ENCODE data around the gene RRAGC.

RRAGC gene

DNA sequence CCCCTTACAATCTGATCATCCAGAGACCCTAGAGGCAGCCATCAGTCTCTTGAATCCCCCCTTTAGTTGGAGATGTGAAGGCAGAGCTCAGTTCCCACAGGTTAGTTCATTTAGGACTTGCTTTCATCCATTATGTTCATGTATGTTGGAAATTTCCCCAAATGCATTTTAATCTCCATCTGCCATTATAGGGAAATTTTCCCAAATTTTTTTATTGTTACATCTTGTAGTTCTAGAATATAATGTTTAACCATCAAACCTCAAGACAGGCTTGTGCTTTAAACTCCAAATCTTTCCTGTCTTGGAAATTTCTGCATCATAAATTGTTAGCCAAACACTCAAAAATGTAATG is 68.4 kb downstream of the RRAGC start:
- TF ChIP-seq NFIC (IDR thresholded peaks at IDR 0.05) (no peak), CEBPB (IDR thresholded peaks at IDR 0.05) (no peak), EP300 (IDR thresholded peaks at IDR 0.05; ENCODE audit: borderline replicate concordance) (no peak)
- TF ChIP-seq, protein P1, sequence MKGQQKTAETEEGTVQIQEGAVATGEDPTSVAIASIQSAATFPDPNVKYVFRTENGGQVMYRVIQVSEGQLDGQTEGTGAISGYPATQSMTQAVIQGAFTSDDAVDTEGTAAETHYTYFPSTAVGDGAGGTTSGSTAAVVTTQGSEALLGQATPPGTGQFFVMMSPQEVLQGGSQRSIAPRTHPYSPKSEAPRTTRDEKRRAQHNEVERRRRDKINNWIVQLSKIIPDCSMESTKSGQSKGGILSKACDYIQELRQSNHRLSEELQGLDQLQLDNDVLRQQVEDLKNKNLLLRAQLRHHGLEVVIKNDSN (IDR thresholded peaks at IDR 0.05) = no peak
- TF ChIP-seq, protein P2, sequence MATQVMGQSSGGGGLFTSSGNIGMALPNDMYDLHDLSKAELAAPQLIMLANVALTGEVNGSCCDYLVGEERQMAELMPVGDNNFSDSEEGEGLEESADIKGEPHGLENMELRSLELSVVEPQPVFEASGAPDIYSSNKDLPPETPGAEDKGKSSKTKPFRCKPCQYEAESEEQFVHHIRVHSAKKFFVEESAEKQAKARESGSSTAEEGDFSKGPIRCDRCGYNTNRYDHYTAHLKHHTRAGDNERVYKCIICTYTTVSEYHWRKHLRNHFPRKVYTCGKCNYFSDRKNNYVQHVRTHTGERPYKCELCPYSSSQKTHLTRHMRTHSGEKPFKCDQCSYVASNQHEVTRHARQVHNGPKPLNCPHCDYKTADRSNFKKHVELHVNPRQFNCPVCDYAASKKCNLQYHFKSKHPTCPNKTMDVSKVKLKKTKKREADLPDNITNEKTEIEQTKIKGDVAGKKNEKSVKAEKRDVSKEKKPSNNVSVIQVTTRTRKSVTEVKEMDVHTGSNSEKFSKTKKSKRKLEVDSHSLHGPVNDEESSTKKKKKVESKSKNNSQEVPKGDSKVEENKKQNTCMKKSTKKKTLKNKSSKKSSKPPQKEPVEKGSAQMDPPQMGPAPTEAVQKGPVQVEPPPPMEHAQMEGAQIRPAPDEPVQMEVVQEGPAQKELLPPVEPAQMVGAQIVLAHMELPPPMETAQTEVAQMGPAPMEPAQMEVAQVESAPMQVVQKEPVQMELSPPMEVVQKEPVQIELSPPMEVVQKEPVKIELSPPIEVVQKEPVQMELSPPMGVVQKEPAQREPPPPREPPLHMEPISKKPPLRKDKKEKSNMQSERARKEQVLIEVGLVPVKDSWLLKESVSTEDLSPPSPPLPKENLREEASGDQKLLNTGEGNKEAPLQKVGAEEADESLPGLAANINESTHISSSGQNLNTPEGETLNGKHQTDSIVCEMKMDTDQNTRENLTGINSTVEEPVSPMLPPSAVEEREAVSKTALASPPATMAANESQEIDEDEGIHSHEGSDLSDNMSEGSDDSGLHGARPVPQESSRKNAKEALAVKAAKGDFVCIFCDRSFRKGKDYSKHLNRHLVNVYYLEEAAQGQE (IDR thresholded peaks at IDR 0.05; ENCODE audit: low read depth) = no peak

DNA sequence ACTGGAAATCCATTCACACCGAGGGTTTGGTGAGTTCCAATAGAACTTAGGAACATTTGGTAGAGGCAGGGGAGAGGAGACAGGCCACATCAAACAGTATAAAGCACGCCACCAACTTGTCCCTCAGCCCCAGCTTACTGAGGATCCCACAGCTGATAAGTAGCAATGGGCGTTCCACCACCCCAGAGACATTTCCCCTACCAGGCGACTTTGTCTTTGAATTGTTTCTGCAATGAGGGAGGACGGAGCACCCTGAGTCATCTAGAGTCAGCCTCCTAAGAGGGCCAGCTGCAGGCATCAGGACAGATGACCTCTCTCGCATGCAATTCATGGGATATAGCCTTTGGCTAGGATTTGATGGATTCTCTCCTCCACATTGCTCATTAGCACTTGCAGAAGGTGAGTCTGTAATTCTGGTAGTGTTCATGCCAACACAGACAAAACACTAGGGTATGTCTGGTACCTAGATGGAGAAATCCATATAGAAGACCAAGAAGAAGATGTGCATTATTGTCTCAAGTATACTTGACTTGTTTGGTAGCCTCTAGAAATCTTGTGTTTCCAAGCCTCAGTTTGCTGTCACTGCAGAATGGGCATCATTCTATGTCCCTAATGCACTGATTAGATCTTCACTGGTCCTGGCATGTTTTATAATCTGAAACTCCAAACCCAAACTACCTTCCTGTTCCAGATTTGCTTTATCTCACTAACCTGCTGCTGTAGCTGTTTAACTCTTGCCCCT is 69.0 kb downstream of the RRAGC start:
- TF ChIP-seq EP300 (IDR thresholded peaks at IDR 0.05; ENCODE audit: borderline replicate concordance) (no peak), CREB1 (IDR thresholded peaks at IDR 0.05; ENCODE audit: low read depth) (no peak), ZBTB7A (IDR thresholded peaks at IDR 0.05; ENCODE audit: low read depth) (no peak), TEAD4 (IDR thresholded peaks at IDR 0.05) (no peak), TAF1 (IDR thresholded peaks at IDR 0.05; ENCODE audit: low read depth) (no peak), YY1 (IDR thresholded peaks at IDR 0.05; ENCODE audit: low read depth) (no peak), NFIC (IDR thresholded peaks at IDR 0.05) (no peak), TCF12 (IDR thresholded peaks at IDR 0.05; ENCODE audit: low read depth) (no peak)
- TF ChIP-seq, protein P2 (IDR thresholded peaks at IDR 0.05; ENCODE audit: low read depth) = no peak

DNA sequence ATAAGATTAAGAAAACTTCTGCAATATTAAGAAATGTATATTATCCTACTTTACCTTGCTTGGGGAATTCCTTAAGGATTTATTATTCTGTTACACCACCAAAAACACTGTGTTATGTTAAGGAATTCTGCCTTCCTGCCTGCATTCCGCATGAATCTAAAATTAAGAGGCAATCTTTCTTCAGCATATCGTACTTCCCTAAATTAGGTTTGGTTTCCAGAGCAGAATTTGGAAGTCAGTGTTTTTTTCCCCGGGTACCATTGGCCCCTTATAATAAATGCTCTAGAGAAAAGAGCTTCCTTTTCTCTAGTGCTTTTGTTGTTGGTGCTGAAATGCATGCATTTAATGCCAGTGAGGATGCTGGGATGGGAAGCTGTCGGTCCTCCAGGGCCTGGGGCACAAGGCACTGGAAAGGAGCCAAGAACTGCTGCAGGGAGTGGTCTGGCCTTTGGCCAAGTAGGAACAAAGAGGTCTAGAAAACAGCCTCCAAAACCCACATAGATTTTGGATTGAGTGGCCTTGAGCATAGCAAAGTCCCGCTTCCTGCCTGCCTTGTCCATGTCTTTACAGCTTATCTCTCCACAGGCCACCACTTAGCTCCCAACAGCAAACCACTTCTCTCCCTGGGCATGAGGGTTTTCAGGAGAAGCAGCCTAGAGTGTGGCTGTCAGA is 69.9 kb downstream of the RRAGC start:
- TF ChIP-seq TAF1 (IDR thresholded peaks at IDR 0.05; ENCODE audit: low read depth) (no peak), CREB1 (IDR thresholded peaks at IDR 0.05; ENCODE audit: low read depth) (no peak), ZBTB7A (IDR thresholded peaks at IDR 0.05; ENCODE audit: low read depth) (no peak), RAD21 (IDR thresholded peaks at IDR 0.05; ENCODE audit: low read depth) (no peak), EP300 (IDR thresholded peaks at IDR 0.05; ENCODE audit: borderline replicate concordance) (no peak), NFIC (IDR thresholded peaks at IDR 0.05) (no peak), YY1 (IDR thresholded peaks at IDR 0.05; ENCODE audit: low read depth) (no peak), TEAD4 (IDR thresholded peaks at IDR 0.05) (no peak), FOXM1 (IDR thresholded peaks at IDR 0.05; ENCODE audit: borderline replicate concordance, low read depth) (no peak), EGR1 (IDR thresholded peaks at IDR 0.05) (no peak), TCF12 (IDR thresholded peaks at IDR 0.05; ENCODE audit: low read depth) (no peak), CEBPB (IDR thresholded peaks at IDR 0.05) (no peak)
- TF ChIP-seq, protein P3, sequence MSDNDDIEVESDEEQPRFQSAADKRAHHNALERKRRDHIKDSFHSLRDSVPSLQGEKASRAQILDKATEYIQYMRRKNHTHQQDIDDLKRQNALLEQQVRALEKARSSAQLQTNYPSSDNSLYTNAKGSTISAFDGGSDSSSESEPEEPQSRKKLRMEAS (IDR thresholded peaks at IDR 0.05) = no peak
- TF ChIP-seq, protein P1 (IDR thresholded peaks at IDR 0.05) = no peak
- TF ChIP-seq, protein P2 (IDR thresholded peaks at IDR 0.05; ENCODE audit: low read depth) = no peak

DNA sequence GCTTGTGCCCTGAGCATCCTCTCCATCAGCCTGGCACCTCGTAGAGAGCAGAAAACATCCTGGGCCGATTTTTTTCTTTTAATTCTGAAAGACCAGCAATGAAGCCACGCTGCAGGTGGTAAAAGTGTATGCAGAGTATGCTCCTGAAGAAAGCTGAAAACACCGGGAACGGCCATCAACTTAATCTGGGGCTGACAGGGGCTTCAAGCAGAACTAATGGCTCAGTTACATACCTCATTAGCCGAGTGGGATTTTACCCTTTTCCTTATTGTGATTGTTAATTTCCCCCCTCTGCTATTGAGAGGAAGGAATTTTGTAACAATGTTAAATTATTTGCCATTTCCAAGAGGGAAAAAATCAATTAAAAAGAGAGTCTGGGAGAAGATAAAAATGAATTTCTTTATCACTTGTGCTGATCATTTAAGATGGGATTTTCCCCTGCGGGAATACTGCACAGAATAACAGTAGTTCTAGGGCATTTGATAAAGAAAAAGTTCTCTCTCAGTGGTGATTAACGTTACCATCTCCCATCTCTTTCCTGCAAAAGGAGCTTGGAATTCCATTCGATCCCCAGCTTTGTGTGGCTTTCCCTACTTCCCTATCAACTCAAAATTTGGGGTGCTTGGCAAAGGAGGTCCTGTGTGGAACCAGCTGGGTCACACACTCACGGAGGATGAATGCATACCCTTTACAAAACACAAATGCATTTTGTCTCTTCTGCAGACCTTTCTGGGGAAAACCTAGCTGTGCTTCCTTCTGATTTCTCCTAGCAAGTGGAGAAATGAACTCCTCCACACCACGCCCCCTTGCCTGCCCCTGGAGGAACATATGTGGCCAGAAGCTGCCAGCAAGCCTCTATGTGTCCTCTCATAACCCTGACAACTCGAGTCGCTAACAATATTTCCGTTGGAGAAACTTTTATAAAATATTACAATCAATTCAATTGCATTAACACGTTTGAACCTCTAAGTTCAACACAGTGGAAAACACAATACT is 70.9 kb downstream of the RRAGC start:
- TF ChIP-seq FOXM1 (IDR thresholded peaks at IDR 0.05; ENCODE audit: borderline replicate concordance, low read depth) (no peak), NFIC (IDR thresholded peaks at IDR 0.05) (no peak), ZBTB7A (IDR thresholded peaks at IDR 0.05; ENCODE audit: low read depth) (no peak), RAD21 (IDR thresholded peaks at IDR 0.05; ENCODE audit: low read depth) (no peak), EP300 (IDR thresholded peaks at IDR 0.05; ENCODE audit: borderline replicate concordance) (no peak), EGR1 (IDR thresholded peaks at IDR 0.05) (no peak), TCF12 (IDR thresholded peaks at IDR 0.05; ENCODE audit: low read depth) (no peak), CREB1 (IDR thresholded peaks at IDR 0.05; ENCODE audit: low read depth) (no peak)
- TF ChIP-seq, protein P2 (IDR thresholded peaks at IDR 0.05; ENCODE audit: low read depth) = no peak
- TF ChIP-seq, protein P1 (IDR thresholded peaks at IDR 0.05) = no peak
- TF ChIP-seq, protein P3 (IDR thresholded peaks at IDR 0.05) = no peak

Measured in Ishikawa (cell line).